Activated T-cell treated with anti-CD3 and anti-CD28 coated beads for 4 hours (primary cell): ENCODE data around the gene MAVS.

ENCODE experiments used
- DNase-seq: peaks from one replicate; pipeline ENCODE4 v3.0.0-alpha.2; 2020

The MAVS gene

DNA sequence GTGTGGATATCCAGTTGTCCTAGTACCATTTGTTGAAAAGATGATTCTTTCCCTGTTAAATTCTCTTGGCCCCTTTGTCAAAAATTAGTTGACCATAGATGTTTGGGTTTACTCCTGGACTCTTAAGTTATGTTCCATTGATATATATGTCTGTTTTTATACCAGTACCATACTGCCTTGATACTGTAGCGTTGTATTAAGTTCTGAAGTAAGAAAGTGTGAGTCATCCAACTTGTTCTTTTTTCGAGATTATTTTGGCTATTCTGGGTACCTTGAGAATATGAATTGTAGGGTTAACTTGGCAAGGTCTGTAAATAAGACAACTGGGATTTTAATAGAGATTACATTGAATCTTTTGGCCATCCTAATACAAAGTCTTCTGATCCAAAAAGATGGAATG lies 69.1 kb downstream of the MAVS start:
- no peak for DNase-seq

DNA sequence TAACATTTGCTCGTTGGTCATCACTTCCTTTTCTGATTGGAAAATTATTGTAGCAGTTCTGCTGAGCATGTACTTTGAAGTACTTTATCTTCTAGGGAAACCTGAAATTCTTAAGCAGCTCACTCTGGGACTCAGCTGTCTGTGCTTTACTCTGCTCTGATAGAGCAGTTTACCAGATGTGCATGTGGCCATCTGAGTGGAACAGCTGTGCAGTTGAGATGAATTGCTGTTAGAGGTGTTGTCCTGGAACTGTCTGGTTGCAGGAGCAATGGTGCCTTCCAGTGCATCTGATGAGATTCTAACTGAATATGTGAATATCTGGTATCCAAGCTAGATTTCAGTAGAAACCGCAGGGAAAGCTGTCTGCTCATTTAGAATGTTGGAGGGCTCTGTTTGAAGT lies 69.7 kb downstream of the MAVS start:
- DNase-seq: no peak

DNA sequence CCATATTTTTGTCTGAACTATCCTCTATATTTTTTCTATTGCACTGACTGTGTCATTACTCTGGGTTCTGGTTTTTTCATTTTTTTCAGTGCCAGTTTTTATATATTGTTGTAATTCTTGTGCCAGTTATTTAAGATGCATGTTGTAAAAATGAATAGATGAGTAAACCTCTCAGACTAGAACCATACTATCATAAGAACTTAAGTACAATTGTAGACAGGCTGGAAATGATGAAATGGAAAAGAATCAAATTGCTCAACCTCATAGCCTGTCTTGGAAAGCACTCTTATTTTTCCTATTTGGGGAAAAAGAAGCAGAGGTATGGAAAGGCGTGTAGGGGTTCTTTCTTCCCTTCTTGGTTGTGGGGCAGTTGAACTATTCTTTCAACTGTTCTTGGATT lies 72.7 kb downstream of the MAVS start:
- no peak for DNase-seq

DNA sequence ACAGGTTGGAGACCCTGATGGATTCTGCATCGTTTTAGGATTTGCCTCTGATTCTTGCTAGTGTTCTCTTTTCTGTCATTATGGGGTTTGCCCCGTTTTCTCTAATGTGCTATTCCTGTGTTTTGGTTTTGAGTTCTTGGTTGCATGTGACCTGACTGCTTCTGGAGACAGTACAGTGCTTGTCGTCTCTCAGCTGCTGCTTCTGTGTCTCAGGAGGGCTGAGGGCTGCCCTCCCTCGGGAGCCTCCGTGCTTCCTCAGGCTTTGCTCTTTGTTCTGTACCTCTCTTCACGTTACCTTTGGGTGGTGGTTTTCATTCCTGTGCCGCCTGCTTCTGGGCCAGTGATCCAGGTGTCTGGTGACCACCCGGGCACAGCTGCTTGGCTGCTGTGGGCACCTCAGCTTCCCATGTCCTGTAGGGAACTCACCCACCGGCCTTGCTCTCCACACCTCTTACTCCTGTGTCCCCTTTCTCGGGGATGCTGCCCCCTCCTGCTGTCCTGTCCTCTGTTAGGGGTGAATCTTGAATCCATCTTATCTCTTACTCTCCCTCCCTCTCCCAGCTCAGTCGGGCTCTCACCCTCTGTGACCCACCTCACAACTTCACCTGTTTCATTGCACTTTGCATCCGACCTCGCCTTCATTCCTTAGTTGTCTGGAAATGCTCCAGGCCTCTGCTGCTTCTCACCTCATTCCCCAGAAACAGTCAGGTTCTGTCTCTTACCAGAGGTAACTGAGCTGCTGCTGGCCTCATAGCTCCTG lies 75.8 kb downstream of the MAVS start:
- no peak for DNase-seq

DNA sequence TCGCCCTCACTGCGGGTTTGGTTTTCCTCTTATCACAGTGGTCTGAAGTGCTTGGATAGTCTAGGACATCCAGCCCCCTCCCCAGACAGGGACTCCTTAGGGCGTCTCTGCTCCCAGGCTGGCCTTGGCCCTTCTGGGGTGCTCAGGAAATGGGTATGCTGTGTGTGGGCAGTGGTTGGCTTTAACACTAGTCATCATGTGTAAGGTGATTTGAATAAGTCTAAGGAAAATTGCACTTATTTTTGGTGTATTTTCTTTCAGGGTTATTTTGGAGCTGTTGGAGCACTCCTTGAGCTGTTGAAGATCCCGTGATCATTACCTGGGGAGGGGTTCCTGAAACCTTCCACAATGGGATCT lies 76.3 kb downstream of the MAVS start:
- no peak for DNase-seq

DNA sequence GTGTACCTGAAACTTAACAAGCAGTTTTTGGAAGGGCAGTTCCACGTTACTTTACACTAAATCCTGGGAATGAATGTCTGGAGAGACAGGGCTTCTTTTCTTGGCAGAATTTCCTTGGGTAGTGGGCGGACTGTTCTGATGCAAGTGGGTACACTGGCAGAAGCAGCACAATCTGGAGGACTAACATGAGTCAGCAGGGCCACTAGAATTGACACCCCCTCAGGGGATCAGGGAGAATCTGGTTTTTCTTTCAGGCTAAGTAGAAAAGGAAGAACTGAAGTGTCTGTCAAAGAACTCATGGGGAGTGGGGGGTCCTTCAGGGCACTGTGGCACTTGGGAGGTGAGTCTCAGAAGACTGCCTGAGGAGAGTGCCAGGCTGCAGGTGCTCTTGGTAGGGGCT lies 77.2 kb downstream of the MAVS start:
- no peak for DNase-seq

DNA sequence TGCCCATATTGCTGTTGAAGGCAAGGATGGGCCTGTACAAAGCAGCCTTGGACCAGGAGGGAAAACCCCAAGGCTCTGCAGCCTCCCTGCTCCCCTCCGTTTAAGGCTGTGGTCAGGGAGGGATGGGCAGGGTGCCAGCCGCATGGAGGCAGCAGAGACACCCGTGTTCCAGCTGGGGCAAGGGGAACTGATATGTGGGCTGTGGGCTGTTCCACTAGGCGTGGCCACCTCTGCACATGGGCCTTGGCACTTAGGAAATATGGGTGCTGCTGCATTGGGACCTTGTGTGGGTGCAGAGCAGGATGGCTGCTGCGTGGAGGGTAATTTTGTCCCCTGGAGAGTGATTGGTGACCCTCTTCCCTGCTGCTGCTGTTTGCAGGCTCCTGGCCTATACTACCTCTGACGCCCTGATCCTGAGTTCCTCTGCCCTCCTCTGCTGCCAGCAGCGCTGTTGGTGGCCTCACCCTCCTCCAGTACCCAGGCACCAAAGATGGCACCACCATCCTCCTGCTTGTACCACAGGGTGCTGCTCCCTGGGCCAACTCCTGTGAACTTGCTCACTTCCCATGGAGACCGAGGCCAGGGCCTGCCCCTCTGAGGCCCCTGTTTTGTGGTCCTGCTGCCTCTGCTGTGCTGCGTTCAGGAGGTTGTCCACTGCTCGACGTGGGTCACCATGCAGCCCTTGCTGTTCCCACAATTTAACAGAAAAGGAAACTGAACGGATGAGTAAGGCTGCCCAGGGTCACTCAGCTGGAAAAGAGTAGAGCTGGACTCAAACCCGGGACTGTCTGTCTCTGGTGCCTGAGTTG lies 77.9 kb downstream of the MAVS start:
- DNase-seq: no peak

DNA sequence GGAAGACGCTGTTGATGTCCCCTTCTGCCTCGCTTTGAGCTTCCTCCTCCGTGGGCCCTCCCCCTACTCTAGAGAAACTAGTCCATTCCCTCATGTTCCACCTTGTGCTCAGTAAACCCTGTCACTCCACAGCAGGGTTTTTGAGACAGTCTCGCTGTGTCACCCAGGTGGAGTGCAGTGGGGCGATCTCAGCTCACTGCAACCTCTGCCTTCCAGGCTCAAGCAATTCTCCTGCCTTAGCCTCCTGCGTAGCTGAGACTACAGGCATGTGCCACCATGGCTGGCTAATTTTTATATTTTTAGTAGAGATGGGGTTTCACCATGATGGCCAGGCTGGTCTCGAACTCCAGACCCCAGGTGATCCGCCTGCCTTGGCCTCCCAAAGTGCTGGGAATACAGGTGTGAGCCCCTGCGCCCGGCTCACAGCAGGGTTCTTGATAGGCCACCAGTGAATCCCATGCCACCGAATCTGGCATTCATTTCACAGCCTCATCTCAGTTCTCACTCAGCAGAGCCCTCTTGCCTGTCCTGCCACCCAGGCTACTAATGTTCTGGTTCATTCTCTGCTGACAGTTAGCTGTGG lies 78.6 kb downstream of the MAVS start:
- no peak for DNase-seq
